HepG2 (cell line): Measurements from ENCODE around the gene PXMP2. TPM values are rescaled to one million over a fixed set of nuclear protein-coding genes. Genes with fewer than 3 reads are reported as not detected.
"Not testable (repeated sequence)": the region's sequence is repeated elsewhere in the genome, so short reads cannot be mapped to it uniquely, and the experiment has no call there.

ENCODE experiments used
- ATAC-seq: fragments of 200-7000 bp; cut with Tn5 transposase; 3 replicates; pipeline ENCODE4 v1.9.1; 2020; ENCODE audit warnings: mild to moderate bottlenecking, moderate library complexity
- BruUV-seq: library from RNA; stranded (reverse); fragments of 400-500 nt; replicated peaks from 2 replicates; lab custom pipeline; 2021; lab: Mats Ljungman, UMichigan
- CTCF ChIA-PET: fragments of 300-600 bp; formaldehyde crosslinking; extraction: SDS; loops from one replicate; lab custom pipeline; 2021; ENCODE audit warnings: low total read pairs, inconsistent platforms, low intra/inter-chr PET ratio; lab: Yijun Ruan, JAX
- POLR2A ChIA-PET: fragments of 350-600 bp; sonication (Branson Sonifier 250); formaldehyde crosslinking; loops from one replicate; lab custom pipeline; 2020; ENCODE audit warnings: antibody characterized with exemption, inconsistent platforms; lab: Yijun Ruan, JAX
- DNase-seq: peaks from one replicate; pipeline ENCODE4 v3.0.0-alpha.2; 2015; ENCODE audit warnings: low spot score
- FAIRE-seq: peaks from 3 replicates; lab custom pipeline; 2011; peaks lifted over from hg19 to GRCh38; lab: Jason Lieb, UNC
- H2AFZ ChIP-seq: one replicate; pipeline ENCODE4 v1.6.1; 2011; ENCODE audit warnings: low read length, inconsistent platforms
- H3K27ac ChIP-seq: fragments of 300-600 bp; 3 replicates; pipeline ENCODE4 v1.8.0; 2011; ENCODE audit warnings: mixed run types, mild to moderate bottlenecking, mixed read lengths, low read length, inconsistent platforms; ENCODE audit not compliant: insufficient read depth; ENCODE audit errors: extremely low read length
- H3K27me3 ChIP-seq, 2 experiments: fragments of 200-600 bp in 1 of 2; 2 replicates in 1 of 2; 3 replicates in 1 of 2; pipeline versions ENCODE4 v1.6.0 to v1.8.0; 2011; ENCODE audit warnings: low read length in 2 of 2, mild to moderate bottlenecking in 2 of 2, moderate library complexity in 2 of 2, inconsistent platforms in 1 of 2; ENCODE audit not compliant: insufficient read depth in 2 of 2, control insufficient read depth in 1 of 2
- H3K36me3 ChIP-seq, 2 experiments: fragments of 200-600 bp in 1 of 2; replicated peaks in 1 of 2; 2 replicates in 1 of 2; 3 replicates in 1 of 2; pipeline versions ENCODE4 v1.5.1 to v1.8.0; 2011; ENCODE audit warnings: low read length in 2 of 2, inconsistent platforms in 1 of 2; ENCODE audit not compliant: insufficient read depth in 2 of 2, control insufficient read depth in 1 of 2
- H3K4me1 ChIP-seq: 2 replicates; pipeline ENCODE4 v1.5.1; 2012; ENCODE audit warnings: low read length, inconsistent platforms; ENCODE audit not compliant: insufficient read depth
- H3K4me2 ChIP-seq: 2 replicates; pipeline ENCODE4 v1.6.0; 2011; ENCODE audit warnings: low read depth, low read length, inconsistent platforms
- H3K4me3 ChIP-seq, 3 experiments: fragments of 200-600 bp in 1 of 3; sonication (generic), shearing (Covaris generic) in 1 of 3; replicated peaks in 1 of 3; 2 replicates each; pipeline ENCODE4 v1.5.1; 2011 to 2016; ENCODE audit warnings: low read length in 3 of 3, inconsistent platforms in 2 of 3, low read depth in 2 of 3, mild to moderate bottlenecking in 2 of 3, control low read depth in 1 of 3, mixed read lengths in 1 of 3; ENCODE audit not compliant: insufficient read depth in 1 of 3
- H3K79me2 ChIP-seq: one replicate; pipeline ENCODE4 v1.6.1; 2011; ENCODE audit warnings: low read length, inconsistent platforms; ENCODE audit not compliant: insufficient read depth
- H3K9ac ChIP-seq: 2 replicates; pipeline ENCODE4 v1.6.0; 2011; ENCODE audit warnings: mild to moderate bottlenecking, low read depth, low read length, inconsistent platforms; ENCODE audit not compliant: insufficient read depth
- H3K9me3 ChIP-seq: 2 replicates; pipeline ENCODE4 v1.5.1; 2012; ENCODE audit warnings: mild to moderate bottlenecking, low read length
- H4K20me1 ChIP-seq: 2 replicates; pipeline ENCODE4 v1.6.0; 2011; ENCODE audit warnings: inconsistent platforms, mild to moderate bottlenecking, low read length, moderate library complexity; ENCODE audit not compliant: insufficient read depth
- KAT2B ChIP-seq: fragments of 150-350 bp; IDR thresholded peaks from 2 replicates; pipeline ENCODE4 v1.6.1; 2014; ENCODE audit warnings: low read depth, low read length, borderline replicate concordance
- KDM5B ChIP-seq: sonication (generic); formaldehyde crosslinking; IDR thresholded peaks from 2 replicates; pipeline ENCODE4 v1.4.0; 2020; ENCODE audit warnings: missing genetic modification reagents, mild to moderate bottlenecking, borderline replicate concordance
- ZNF446 ChIP-seq: sonication (generic); formaldehyde crosslinking; IDR thresholded peaks from 2 replicates; pipeline ENCODE4 v1.5.0; 2020; ENCODE audit warnings: mild to moderate bottlenecking, missing genetic modification reagents
- ZNF7 ChIP-seq: IDR thresholded peaks from 2 replicates; pipeline ENCODE4 v1.6.1; 2016; ENCODE audit warnings: missing biosample characterization, missing genetic modification reagents
- WGBS: methylation state at CpG from one replicate; pipeline ENCODE4 v1.1.6; 2017; ENCODE audit warnings: low lambda C conversion rate; 5-methylcytosine and 5-hydroxymethylcytosine counted together
- in situ Hi-C: cut with HindIII; loops from 2 replicates; pipeline ENCODE4 v1.10.0; 2017; ENCODE audit warnings: low pct_unique_long_range_greater_than_20kb; ENCODE audit not compliant: extremely low pct_ligation_motif_present
- intact Hi-C: fragments of 100-400 bp; cut with micrococcal nuclease; formaldehyde crosslinking; loops from one replicate; pipeline ENCODE4 v1.10.0; 2022; ENCODE audit not compliant: unreplicated experiment
- polyA plus RNA-seq, 8 experiments: library from polyadenylated mRNA; depleted of rRNA in 3 of 8; stranded (reverse) in 7 of 8; unstranded in 1 of 8; fragments of >200 nt; fragmentation: Illumina TruSeq in 4 of 8; extraction: Trizol in 4 of 8; gene quantifications; 2 replicates each; pipeline versions ENCODE4 v1.2.1 to v1.2.3, GENCODE V29; 2011 to 2016; ENCODE audit warnings: low read depth in 4 of 8, missing spikeins in 1 of 8, mixed read lengths in 1 of 8; ENCODE audit not compliant: insufficient read depth in 1 of 8
- total RNA-seq, 5 experiments: library from RNA; depleted of rRNA; stranded (reverse); fragments of >200 nt; fragmentation: Illumina TruSeq; extraction: Trizol; gene quantifications; 2 replicates each; pipeline ENCODE4 v1.2.3, GENCODE V29; 2016; ENCODE audit warnings: low read depth in 1 of 5

PXMP2 gene
- total and polyA plus RNA-seq, 2 of the 13 experiments (the other 11 are each of a cell fraction or from before 2014, with no cell fraction given) = 25.5 to 42.9 TPM

DNA sequence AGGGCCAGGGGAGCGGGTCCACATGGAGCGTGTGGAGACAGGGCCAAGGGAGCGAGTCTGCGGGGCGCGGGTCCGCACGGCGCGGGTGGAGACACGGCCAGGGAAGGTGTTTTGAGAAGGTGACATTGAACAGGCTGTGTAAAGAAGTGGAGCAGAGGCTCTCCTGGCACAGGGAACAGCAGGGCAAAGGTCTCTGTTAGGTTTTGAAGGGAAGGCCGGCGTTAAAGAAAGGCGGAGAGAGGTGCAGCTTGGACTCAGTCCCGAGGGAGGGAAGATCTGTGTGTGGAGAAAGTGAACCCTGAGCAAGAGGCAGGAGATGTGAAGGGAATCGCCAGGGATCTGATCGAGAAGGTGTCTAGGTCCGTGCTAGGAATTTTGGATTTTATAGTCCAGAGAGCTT lies 1.8 kb downstream of the PXMP2 start (continued):
- TF ChIP-seq KDM5B (CRISPR knock-in tag) (no peak), KAT2B (no peak)

DNA sequence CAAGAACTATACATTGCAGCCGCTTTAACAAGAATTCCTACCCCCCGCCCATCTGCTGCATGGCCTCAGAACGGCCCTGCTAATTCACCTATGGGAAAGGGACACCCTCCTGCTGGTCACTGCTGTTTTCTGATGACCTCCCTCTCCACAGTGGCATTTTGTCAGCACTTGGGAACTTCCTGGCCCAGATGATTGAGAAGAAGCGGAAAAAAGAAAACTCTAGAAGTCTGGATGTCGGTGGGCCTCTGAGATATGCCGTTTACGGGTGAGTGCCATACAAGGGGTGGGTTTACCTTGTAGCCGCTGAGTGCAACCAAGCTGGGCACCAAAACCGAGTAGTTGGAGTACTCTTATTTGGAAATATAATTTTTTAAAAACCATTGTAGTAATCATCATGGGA lies 2.7 kb downstream of the PXMP2 start:
- no peaks in the 10 kb centered on the region for H3K27me3 ChIP-seq
- H4K20me1 ChIP-seq = peaks cover 5% of the 10 kb centered on the region; the same call in 1 of the 2 replicates
- CTCF ChIA-PET = no interaction called here
- H3K4me2 ChIP-seq = no peak overlapping the region
- peaks cover 21% of the 10 kb centered on the region for H3K4me1 ChIP-seq
- POLR2A ChIA-PET = no interaction called here
- H3K79me2 ChIP-seq = peaks cover 21% of the 10 kb centered on the region
- WGBS = 91% methylated on average over 9 of the region's 9 CpGs
- no peak overlapping the region for H2AFZ ChIP-seq
- no TSS peak for BruUV-seq
- in situ Hi-C loops (no loop called here), intact Hi-C loops (no loop called here)
- H3K9ac ChIP-seq = peak overlapping the region; percentile 60; the same call in 1 of the 2 replicates
- no peaks in the 10 kb centered on the region for H3K9me3 ChIP-seq
- peaks cover 2 to 9% of the 10 kb centered on the region in 2 experiments; a peak in 2 of 5 replicates for H3K36me3 ChIP-seq
- ATAC-seq = no peak
- no peak for DNase-seq
- TF ChIP-seq ZNF446 = no peak
- peak; percentile 60; the same call in 1 of the 2 replicates for TF ChIP-seq ZNF7 (CRISPR knock-in tag)
- H3K27ac ChIP-seq = no peak overlapping the region
- no peak for FAIRE-seq
- no peak overlapping the region; a peak in 1 of 6 replicates for H3K4me3 ChIP-seq

DNA sequence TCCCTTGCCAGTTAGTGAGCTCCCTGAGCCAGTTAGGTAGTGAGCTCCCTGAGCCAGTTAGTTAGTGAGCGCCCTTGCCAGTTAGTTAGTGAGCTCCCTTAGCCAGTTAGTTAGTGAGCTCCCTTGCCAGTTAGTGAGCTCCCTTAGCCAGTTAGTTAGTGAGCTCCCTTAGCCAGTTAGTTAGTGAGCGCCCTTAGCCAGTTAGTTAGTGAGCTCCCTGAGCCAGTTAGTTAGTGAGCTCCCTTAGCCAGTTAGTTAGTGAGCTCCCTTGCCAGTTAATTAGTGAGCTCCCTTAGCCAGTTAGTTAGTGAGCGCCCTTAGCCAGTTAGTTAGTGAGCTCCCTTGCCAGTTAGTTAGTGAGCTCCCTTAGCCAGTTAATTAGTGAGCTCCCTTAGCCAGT lies 4.6 kb downstream of the PXMP2 start:
- CTCF ChIA-PET, H3K4me2 ChIP-seq, H2AFZ ChIP-seq, FAIRE-seq, H3K27me3 ChIP-seq, H3K9me3 ChIP-seq, in situ Hi-C loops, DNase-seq, ATAC-seq, H3K9ac ChIP-seq, H3K4me3 ChIP-seq, H4K20me1 ChIP-seq, intact Hi-C loops, BruUV-seq, H3K27ac ChIP-seq: not testable (repeated sequence)
- POLR2A ChIA-PET = interaction anchor here (0.6 to 0.7 kb wide), 2 partner anchors 19 to 186 kb away, joined by 3 read pairs; partner anchors contain the start of gene PGAM5
- WGBS = 100% methylated on average over 1 of the region's 3 CpGs
- Histone ChIP-seq H3K36me3 (peaks cover 7 to 14% of the 10 kb centered on the region in 2 experiments; a peak in 3 of 5 replicates), H3K79me2 (peaks cover 10% of the 10 kb centered on the region), H3K4me1 (peaks cover 10% of the 10 kb centered on the region)

DNA sequence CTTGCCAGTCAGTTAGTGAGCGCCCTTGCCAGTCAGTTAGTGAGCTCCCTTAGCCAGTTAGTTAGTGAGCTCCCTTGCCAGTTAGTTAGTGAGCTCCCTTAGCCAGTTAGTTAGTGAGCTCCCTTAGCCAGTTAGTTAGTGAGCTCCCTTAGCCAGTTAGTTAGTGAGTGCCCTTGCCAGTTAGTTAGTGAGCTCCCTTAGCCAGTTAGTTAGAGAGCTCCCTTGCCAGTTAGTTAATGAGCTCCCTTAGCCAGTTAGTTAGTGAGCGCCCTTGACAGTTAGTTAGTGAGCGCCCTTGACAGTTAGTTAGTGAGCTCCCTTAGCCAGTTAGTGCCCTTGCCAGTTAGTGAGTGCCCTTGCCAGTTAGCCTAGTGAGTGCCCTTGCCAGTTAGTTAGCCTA lies 7.5 kb downstream of the PXMP2 start:
- POLR2A ChIA-PET, CTCF ChIA-PET, H3K4me3 ChIP-seq, FAIRE-seq, H3K9ac ChIP-seq, BruUV-seq, H3K9me3 ChIP-seq, H3K4me2 ChIP-seq, H3K27ac ChIP-seq, H3K27me3 ChIP-seq, DNase-seq, ATAC-seq, intact Hi-C loops, H2AFZ ChIP-seq, H3K79me2 ChIP-seq, in situ Hi-C loops, H4K20me1 ChIP-seq, H3K4me1 ChIP-seq: not testable (repeated sequence)
- H3K36me3 ChIP-seq = peaks cover 7 to 18% of the 10 kb centered on the region in 2 experiments; a peak in 4 of 5 replicates
- WGBS = 94% methylated on average over 2 of the region's 3 CpGs
